Activated T-helper 9 cell treated with anti-CD3 and anti-CD28 coated beads, Interleukin-2, amount 50 U/mL, for 16 hours (primary cell): ENCODE results near the gene DGKQ.
"Not testable (repeated sequence)": the region's sequence is repeated elsewhere in the genome, so short reads cannot be mapped to it uniquely, and the experiment has no call there.

ENCODE experiments used
- DNase-seq: peaks from one replicate; pipeline ENCODE4 v3.0.0-alpha.2; 2020; ENCODE audit warnings: low read depth

DGKQ gene

DNA sequence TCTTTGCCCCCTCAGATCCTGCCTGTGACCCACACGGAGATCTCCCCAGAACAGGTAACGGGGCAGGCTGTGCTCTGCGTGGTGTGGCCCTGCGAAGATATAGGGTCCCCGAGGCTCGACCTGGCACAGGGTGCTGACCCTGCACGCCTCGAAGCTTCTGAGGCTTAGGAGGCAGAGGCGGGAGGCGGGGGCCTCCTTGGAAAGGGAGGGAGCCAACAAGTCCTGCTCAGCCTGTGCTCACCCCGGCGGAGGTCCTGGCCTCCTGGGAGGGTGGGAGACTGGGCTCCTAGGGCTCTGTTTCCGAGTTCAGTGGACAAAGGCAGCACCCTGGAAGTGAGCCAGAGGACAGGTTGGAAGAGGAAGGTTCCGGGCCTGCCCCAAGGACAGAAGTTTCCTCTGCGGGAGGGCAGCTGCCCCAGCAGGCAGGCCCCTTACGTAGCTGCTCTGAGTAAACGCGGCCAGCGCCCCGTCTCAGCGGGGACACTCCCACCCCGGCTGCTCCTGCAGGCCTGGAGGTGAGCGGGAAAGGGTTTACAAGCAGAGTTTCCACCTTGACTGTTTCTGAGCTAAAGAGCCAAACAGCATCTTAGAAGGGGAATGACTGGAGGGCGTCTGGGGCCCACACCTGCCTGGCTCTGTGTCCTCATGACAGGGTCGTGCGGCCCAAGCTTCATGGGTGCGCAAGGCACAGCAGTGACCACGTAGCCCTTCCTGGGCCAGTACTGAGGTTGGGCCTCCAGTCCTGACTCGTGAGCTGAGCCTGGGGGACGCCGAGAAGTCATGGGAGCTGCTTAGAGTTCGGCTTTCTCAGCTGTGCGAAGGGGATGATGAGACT, 25.1 kb downstream of the DGKQ start:
- no peak for DNase-seq

DNA sequence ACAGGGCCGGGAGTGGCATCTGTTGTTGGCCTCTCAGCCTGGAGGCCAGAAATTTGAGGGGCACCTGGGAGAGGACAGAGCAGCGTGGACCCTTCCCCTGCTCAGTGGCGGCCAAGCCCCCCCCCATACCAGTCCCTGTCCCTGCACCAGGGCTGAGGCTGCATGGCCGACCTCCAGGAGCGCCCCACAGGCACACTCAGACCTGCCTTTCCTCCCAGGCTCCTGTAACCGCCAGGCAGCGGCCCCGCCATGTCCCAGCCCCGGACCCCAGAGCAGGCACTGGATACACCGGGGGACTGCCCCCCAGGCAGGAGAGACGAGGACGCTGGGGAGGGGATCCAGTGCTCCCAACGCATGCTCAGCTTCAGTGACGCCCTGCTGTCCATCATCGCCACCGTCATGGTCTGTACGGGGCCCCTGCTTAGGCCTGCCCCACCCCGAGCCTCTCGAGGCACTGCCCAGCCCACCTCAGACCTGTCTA, 25.8 kb downstream of the DGKQ start:
- DNase-seq: no peak

DNA sequence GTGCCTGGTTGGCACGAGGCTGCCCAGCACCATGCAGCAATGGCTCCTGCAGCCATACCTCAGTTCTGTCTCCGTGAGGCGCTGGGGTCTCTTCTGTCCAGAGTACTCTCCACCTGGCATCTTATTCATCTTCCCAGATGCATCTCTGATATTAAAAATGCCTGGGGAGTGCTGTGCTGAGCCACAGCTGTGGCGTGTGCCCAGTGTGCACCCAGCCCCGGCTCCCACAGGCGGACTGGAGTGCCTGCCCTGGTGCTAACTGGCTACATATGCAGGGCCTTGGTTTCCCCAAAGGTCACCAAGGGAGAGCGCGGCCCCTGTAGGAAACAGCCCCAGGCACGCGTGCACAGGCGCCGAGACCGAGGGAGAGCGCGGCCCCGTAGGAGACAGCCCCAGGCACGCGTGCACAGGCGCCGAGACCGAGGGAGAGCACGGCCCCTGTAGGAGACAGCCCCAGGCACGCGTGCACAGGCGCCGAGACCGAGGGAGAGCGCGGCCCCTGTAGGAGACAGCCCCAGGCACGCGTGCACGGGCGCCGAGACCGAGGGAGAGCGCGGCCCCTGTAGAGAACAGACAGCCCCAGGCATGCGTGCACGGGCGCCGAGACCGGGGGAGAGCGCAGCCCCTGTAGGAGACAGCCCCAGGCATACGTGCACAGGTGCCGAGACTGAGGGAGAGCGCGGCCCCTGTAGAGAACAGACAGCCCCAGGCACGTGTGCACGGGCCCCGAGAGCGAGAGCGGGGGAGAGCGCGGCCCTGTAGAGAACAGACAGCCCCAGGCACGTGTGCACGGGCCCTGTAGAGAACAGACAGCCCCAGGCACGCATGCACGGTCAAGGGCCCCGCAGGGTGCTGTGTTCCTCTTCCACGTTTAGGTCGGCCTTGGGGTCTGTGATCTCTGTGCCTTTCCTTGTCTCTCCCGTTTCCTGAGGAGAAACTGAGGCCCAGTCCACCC, 26.6 kb downstream of the DGKQ start:
- no peak for DNase-seq

DNA sequence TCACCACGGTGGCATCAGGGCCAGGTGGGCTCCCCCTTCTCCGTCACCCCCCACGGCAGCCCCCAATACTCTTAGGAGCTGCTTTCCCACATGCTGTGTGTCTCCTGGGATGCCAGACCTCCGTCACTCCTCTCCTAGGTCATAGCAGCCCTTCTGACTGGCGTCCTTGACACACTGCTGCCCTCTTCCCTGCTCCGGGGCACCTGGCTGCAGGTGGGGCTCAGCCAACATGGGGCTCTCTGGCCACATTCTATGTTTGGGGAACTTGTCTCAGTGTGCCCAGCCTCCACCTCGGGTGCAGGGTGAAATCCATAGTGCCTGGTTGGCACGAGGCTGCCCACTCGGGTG, 27.3 kb downstream of the DGKQ start:
- DNase-seq: no peak

DNA sequence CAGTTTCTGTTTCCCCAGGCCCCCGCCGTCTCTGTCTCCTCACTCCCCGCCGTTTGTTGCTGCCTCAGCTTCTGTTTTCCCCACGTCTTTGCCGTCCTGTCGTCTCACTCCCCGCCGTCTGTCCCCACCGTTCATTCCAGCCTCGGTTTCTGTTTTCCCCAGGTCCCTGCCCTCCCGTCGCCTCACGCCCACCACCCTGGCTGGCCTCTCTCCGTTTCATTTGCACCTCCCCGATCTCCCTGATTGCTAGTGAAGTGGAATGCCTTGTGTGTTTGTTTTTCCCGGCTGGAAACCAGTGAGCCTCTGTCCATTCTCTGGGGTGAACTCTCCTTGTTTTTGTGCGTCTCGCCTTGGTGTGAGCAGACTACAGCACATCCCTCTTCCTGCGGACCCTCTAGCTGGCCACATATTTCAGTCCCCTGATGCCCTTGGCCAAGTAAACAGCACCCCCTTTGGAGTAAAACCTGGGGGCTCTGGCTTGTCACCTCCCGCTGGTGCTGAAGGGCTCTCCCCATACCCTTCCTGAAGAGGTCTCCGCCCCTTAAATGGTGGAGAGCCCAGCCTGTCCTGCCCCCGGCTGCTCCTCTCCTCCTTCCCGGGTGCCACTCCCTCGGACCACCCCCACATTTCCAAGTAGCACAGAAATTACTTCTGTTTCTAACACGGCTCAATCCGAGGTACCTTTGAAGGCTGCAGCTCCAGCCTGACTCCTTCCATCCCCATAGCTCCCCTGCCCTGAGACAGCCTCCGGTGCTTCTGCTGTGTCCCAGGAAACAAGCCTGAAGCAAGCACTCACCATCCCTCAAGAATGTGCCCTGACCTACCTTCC, 27.9 kb downstream of the DGKQ start:
- no peak for DNase-seq

DNA sequence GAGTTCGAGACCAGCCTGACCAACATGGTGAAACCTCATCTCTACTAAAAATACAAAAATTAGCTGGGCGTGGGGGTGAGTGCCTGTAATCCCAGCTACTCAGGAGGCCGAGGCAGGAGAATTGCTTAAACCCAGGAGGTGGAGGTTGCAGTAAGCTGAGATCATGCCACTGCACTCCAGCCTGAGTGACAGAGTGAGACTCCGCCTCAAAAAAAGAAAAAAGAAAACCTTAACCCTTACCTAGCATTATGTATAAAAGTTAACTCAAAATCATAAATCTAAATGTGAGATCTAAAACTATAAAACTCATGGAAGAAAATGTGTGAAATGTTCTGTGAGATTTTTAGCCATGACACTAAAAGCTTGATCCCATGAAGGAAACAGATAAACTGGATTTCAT, 33.9 kb downstream of the DGKQ start:
- DNase-seq: not testable (repeated sequence)

DNA sequence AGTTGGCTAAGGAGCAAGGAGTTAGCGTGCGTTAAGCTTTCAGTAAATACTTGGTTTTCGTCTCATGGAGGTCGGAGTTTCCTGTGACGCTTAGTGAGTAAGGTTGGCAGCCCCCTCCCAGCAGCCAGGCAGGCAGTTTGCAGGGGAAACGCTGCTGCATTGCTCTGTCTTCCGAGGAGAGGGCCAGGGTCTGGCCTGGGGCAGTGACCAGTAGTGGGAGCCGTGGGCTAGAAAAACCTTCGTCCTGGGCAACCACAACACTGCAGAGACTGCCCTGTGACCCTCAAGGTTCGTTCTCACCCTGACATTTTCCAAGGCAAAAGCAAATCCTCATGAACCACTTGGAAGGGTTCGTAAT, 40.7 kb downstream of the DGKQ start:
- DNase-seq: no peak

DNA sequence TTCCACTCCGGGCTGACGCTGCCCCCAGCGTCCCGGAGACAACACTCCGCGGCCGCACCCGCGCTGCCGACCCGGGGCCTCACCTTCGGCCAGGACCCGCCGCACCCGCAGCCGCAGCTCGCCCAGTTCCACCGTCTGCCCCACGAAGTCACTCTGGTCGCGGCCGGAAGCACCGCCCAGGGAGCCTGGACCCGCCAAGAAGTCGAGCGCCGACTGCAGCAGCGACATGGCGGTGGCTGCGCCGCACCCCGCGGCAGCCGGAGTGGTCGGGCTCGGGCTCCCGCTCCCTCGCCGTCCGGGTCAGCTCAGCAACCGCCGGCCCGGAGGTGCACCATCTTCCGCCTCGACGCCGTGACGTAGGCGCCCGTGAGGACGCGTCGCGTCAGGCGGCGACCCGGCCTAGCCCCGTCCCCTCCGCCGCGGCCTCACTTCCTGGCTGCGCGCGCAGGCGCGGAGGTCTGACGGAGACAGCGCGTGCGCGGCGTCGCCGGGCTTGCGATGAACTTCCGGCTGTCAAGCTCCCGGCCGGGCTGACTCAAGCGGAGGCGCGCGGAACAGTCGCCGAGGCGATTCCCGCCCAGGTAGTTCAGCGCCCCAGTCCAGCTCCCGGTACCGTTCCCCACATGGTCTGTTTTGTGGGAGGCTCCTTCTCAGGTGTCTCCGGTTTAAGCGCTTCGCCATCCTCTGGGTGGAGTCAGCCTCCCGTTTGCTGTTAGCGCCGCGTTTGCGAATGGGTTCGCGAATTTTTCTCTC, 41.2 kb downstream of the DGKQ start, which contains the start of the genes GAK and TMEM175:
Gene GAK (minus strand): TSS at position 357 of the 753 bp plus-strand sequence. CDS start 129 bp downstream, at position 228.
Gene TMEM175 (plus strand): TSS at position 501 of the 753 bp plus-strand sequence. CDS start 15,280 bp downstream, outside the sequence.
- peak; percentile 95 for DNase-seq

DNA sequence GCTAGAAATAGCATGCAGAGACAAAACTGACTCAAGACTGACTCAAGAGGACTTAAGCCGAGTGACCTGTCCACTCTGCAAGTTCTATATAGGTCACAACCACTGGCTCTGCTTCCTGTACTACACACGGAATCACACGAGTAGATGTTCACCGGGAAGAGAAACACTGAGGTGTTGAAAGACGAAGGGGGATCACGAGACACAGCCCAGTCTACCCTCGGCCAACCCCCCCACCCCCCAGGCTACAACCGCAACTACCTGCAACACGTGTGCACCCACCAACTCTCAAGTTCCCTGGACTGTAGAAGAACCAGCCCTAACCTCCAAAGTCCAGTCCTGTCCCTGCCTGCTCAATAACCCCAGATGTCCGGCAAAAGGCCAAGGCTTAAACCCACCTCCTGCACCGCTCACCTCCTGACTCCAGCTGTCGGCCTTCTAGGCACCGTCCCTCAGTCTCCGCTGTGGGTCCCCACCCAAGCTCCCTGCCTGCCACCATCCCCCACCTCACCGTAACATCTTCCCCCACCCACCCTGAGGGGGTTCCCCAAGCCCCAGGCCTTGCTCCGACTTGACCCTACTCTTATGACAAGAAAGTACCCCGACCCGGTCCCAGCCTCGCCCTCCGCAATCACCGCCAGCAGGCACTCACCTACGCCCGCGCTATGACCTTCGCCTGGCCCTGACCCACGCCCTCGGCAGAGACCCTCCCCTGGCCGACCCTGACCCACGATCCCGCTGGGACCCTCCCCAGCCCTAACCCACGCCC, 42.0 kb downstream of the DGKQ start:
- no peak for DNase-seq

DNA sequence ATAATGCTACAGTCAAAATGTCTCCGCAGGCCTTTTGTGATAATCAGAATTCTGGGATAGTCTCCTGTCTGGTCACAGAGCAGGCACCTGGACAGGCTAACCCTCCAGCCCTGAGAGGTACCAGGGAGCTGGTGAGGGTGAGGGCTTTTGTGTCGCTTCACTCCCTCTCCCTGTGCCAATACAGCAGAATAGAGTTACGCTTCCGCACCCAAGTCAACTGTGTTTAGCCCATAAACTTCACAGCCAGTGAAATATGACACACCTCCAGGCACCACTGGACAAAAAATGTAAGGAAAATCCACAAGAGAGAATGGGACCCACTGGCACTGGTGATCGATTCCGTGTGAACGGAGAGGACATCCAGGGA, 42.6 kb downstream of the DGKQ start:
- DNase-seq: no peak

DNA sequence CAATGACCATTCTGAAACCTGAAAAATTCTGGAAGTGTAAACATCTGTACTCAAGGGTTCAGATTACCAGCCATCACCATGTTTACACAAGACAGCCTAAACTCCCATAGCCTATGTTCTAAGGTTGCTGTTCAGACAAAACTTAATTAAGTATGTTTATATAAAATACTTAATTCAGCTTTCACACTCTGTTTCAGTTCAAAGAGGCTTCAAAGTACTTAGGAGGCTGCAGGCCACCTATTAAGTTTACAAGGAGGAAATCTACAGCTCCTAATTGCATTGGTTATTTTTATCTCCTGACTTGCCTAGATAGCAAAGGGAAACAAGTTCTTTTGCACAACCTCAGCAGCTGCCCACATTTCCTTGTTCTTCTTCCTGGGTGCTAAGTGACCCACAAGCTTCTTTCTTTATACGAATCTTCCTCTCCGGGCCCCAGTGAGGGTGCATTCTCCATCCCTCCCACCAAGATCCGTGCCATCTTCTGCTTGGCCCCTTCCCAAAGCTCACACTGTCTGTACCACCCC, 43.3 kb downstream of the DGKQ start:
- DNase-seq: no peak

DNA sequence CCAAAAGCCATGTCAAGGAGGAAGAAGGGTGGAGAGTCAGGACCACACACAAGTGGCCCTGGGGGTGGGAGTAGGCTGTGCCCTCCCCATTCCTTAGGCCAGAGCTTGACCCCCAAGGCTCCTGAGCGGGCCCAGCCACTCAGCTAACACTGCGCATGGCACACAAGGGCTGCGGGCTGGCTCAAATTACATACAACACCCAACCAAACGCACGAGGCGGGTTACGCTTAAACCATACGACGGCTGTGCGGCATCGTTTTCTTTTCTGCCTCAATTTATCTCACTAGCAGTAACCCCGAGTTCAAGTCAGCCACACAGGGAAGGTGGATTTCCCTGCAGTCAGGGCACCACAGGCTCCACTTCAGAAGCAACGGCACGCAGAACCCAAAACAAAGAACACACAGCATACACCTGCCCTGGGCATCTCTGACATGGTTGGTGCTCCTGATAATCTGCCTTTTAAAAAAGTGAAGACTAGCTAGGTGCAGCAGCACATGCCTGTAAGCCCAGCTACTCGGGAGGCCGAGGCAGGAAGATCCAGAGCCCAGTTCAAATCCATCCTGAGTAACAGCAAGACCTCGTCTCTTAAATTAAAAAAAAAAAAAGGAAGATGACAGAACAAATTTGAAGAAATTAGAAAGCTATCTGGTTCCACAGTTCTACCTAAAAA, 44.1 kb downstream of the DGKQ start:
- DNase-seq: no peak

DNA sequence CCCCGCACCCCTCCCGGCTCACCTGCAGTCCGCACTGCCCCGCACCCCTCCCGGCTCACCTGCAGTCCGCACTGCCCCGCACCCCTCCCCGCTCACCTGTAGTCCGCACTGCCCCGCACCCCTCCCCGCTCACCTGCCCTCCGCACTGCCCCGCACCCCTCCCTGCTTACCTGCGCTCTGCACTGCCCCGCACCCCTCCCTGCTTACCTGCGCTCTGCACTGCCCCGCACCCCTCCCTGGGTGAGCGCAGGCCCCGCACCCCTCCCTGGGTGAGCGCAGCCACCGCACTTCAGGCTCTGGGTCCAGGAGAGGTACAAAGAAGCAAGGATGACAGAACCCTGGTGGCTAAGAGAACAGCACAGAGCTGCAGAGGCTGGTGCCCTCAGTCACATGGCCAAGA, 45.8 kb downstream of the DGKQ start:
- DNase-seq: not testable (repeated sequence)

DNA sequence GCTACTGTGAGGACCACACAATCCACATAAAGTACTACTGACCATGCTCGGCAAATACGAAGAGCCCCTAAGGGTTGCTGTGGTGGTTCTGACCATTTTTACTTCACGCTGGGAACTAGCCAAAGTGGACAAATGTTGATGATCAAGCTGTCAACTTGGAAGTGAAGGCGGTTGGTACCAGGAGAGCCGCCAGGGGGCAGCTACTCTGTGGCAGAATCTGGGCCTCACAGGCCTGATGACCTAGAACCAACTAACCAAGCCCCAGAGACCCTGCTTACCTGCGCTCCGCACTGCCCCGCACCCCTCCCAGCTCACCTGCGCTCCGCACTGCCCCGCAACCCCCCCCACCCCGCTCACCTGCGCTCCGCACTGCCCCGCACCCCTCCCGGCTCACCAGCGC, 46.8 kb downstream of the DGKQ start:
- DNase-seq: no peak

DNA sequence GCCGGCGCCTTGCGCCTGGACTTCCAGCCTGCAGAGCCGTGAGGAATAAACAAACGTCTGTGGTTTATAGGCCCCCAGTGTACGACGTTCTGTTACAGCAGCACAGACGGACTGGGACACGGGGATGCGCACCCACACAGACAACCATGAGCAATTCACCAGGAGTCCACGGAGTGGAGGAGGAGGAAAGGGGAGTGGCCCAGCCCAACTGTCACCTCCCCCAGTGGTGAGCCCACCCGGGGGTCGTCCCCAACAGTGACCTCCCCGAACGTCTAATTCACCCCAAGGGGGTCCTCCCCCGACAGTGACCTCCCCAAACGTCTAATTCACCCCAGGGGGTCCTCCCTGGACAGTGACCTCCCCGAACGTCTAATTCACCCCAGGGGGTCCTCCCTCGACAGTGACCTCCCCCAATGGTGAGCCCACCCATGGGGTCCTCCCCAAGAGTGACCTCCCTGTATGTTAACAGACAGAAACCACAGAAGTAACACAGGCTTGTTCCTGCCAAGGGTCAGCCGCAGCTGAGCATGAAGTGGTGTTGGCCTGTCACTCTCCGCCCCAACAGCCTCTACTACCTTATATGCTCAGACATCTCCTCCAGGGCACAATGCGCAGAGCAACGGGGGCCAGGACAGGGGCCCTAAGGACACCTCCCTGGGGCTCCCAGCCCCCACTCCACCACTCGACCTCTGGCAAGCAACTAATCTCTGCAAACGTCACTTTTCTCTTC, 47.4 kb downstream of the DGKQ start:
- DNase-seq: no peak

DNA sequence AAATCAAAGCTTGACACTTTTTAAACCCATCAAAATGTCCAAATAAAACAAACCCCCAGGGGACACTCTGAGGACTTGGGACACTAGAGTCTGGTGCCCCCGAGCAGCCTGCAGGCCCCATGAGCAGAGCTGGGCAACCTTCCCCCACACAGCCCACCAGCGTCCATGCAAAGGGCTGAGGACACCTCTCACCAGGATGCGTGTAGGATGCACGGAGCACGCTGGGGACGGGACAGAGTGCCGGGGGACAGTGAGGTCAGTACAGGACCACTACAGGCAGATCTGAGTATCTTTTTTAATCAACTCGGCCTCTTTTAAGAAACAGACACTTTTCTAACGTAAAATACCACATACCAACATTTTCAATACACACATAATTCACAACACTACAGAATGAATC, 48.2 kb downstream of the DGKQ start:
- DNase-seq: no peak

DNA sequence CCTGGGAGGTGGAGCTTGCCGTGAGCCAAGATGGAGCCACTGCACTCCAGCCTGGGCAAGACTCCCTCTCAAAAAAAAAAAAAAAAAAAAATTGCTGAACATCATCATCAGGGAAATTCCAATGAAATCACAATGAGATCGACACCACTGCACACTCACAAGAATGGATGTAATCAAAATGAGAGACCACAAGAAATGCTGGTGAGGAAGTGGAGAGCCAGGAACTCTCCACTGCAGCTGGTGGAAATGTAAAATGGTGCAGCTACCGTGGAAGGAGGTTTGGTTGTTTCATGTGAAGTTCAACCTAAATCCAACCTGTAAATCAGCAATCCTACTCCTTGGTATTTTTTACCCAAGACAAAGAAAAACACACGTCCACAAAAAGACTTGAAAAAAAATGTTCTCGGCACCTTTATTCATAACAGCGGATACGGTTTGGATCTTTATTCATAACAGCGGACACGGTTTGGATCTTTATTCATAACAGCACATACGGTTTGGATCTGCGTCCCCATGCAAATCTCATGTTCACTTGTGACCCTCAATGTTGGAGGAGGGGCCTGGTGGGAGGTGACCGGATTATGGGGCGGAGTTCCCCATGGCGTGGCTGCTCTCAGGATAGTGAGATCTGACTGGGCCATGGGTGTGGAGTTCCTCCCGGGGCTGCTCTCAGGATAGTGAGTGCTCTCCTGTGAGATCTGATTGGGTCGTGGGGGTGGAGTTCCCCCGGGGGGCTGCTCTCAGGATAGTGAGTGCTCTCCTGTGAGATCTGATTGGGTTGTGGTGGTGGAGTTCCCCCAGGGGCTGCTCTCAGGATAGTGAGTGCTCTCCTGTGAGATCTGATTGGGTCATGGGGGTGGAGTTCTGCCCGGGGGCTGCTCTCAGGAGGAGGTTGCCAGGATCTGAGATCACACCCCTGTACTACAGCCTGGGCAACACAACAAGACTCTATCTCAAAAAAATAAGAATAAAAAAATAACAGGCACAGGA, 49.0 kb downstream of the DGKQ start:
- no peak for DNase-seq
